ENCODE results near the gene C6orf58.
"Not testable (repeated sequence)": the region's sequence is repeated elsewhere in the genome, so short reads cannot be mapped to it uniquely, and the experiment has no call there.

The C6orf58 gene

DNA sequence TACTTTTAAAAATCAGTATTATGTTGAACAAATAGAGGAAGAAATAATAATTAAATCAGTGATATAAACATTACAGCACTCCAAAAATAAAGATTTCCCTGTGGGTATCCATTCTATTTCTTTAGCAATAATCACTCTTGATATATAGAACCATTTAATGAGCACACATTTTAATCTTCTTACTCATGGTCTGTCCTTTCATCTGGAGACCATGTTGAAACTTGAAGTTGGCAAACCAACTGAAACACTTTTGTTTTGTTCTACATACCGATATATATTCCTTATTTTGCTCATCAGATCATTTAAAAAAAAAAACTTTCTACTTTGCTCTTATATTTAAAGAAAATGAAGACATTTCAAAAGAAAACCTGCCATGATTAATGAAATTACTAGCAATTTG, 13.4 kb downstream of the C6orf58 start:
- DNase-seq (ENCODE audit: low read depth in 2 of 3, low spot score in 2 of 3) = no peak

DNA sequence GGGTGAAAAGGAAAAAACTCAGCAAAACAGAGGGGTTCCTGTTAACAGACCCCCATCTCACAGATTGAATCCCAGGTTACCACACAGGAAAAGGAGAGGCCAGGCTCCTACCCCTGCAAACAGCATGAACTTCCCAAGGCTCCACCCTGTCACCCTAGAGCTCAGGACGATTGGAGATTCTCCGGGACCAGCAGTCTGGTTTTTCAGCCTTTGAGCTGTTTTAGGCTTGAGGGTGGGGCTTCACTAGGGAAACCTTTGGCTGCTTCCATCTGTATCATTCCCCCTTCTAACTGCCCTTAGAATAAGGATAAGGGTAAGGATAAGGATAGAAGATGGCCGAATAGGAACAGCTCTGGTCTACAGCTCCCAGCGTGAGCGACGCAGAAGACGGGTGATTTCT, 16.0 kb downstream of the C6orf58 start:
- DNase-seq (ENCODE audit: low read depth in 2 of 3, low spot score in 2 of 3) = no peak

GRCh38 chr6:127593456-127593855, 16.5 kb downstream of the C6orf58 start:
- DNase-seq (ENCODE audit: low read depth in 2 of 3, low spot score in 2 of 3) = not testable (repeated sequence)

DNA sequence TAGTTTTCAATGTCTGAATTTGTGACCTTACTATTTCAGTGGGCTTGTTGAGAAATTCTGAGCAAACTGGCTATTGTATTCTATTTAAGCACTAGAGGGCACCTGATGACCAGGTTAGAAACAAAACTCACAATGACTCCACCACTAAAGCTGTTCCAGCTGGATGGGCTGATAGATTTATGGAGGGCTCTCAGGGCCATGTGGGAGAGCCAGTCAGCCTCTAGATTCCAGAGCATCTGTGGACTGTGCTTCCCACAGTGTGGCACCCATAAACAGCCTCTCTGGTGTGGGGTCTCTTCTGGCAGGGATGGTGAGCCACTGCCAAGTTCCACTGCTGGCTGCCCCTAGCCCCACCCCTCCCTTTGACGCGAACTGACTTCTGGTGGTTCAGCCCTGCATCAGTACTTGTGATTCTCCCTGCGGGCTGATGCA, 29.2 kb downstream of the C6orf58 start:
- DNase-seq (ENCODE audit: low read depth in 2 of 3, low spot score in 2 of 3) = no peak

DNA sequence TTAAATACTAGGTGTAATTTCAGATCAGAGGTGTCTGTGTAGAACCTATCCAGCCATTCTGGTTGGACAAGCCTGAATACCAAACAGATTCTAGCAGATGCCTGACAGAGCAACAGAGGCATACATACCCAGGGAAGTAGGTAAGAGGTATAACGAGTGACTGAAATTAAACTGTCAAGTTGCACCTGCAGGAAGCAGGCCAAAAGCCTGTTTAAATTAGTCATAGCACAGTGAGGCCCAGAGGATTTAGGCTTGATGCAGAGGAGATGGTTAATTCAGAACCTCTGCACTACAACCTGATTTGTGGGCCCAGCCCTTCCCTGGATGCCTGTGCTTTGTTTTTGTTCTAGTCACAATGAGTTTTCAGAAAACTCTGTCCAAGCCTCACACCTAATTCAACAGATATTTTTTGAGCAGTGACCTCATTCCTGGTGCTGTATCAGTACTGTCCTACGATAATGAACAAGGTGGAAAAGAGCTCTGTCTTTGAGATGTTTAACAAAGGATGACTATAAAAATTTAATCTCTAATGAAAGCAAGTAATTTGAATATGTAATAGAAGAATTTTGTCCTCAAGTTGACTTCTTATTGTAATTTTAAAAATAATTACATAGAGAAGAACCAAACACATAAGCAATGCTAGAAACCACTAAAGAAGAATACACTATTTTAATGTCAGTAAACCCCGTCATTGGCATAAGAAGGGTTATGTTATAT, 31.7 kb downstream of the C6orf58 start:
- DNase-seq (ENCODE audit: low read depth in 2 of 3, low spot score in 2 of 3) = no peak

GRCh38 chr6:127618729-127619128, 41.8 kb downstream of the C6orf58 start:
- no peak for DNase-seq (ENCODE audit: low read depth in 2 of 3, low spot score in 2 of 3)

DNA sequence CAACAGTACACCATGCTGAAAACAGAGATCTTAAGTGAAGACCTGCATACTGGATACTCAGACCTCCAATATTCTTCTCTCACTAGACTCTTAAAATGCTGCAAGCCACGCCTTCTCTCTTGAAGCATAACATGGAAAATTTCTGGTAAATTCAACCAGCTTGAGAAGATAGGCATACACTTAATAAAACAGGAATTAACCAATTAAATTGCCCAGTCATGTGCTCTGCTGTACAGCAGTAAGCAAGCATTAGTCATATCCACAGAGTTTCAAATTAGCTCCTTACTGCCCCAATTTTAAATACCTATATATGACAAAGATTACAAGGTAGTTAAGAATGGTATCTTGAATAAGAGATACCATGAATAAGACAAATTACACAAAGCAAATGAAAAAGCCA, 53.8 kb downstream of the C6orf58 start:
- no peak for DNase-seq (ENCODE audit: low read depth in 2 of 3, low spot score in 2 of 3)

GRCh38 chr6:127634178-127634577, 57.2 kb downstream of the C6orf58 start:
- DNase-seq (ENCODE audit: low read depth in 2 of 3, low spot score in 2 of 3) = no peak

GRCh38 chr6:127635091-127635490, 58.1 kb downstream of the C6orf58 start:
- no peak for DNase-seq (ENCODE audit: low read depth in 2 of 3, low spot score in 2 of 3)

DNA sequence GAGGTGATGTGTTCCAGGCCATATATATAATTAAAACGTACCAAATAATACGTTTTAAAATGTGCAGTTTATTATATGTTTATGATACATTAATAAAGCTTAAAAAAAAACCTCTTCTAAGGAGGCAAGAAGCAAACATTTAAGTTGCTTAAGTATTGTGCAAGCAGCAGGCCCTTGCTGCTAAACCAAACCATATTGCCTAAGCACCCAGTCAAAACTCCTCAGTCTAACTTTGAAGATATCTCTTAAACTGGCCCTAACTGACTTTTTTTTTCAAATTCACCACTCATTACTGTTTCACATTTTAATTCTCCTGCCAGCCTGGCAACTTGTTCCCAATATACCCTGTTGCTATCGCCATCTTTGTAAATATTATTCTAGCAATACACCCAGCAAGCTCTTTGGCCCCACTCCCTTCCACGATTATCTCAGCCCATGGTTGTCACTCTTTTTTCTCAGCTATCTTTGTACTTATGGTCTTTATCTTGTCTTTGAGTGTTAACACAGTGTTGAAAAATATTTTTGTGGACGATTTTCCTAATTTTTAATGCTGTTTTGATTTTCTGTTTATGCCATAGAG, 60.9 kb downstream of the C6orf58 start:
- DNase-seq (ENCODE audit: low read depth in 2 of 3, low spot score in 2 of 3) = no peak
